HG03108 (cell line): Measurements from ENCODE around the gene HACD4.

ENCODE experiments used
- ATAC-seq: cut with Tn5 transposase; IDR thresholded peaks from one replicate; pipeline ENCODE4 v1.9.1; 2021; ENCODE audit warnings: moderate library complexity; ENCODE audit not compliant: unreplicated experiment

Gene HACD4, protein sequence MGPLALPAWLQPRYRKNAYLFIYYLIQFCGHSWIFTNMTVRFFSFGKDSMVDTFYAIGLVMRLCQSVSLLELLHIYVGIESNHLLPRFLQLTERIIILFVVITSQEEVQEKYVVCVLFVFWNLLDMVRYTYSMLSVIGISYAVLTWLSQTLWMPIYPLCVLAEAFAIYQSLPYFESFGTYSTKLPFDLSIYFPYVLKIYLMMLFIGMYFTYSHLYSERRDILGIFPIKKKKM

DNA sequence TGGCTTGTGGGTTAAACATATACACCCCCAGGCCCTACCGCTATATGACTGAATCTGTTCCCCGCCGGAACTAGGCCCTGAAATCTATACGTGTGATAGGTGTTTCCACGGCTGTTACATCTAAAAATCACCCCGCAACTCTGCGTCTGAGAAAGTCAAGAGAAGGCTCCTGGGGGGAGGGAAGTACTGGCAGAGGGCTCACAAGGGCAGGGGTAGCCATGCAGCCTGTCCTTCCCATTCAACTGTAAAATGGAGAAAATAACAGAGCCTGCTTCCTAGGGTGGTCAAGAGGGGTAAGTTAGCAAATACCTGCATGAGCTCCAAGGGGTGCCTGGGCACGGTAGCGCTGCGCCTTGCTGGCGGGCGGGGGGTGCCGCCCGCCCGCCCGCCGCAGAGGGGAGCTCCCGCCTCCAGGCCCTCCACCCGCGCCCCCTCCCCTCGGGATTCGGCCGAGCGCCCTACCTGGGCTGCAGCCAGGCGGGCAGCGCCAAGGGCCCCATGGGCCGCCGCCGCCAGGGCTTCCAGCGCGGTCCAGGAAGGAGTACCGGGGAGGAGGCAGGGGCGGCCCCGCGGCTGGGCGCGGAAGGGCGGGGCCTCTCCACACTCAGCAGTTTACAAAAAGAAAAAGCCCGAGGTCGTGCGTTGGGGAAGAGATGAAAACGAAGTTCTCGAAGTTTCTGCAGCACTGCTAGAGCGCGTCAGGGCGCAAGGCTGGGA lies at the start of gene HACD4:
HACD4 (minus strand) TSS at position 550 of the 717 bp plus-strand sequence; CDS start at position 500, 50 bp downstream.
- ATAC-seq: peak; percentile 75

DNA sequence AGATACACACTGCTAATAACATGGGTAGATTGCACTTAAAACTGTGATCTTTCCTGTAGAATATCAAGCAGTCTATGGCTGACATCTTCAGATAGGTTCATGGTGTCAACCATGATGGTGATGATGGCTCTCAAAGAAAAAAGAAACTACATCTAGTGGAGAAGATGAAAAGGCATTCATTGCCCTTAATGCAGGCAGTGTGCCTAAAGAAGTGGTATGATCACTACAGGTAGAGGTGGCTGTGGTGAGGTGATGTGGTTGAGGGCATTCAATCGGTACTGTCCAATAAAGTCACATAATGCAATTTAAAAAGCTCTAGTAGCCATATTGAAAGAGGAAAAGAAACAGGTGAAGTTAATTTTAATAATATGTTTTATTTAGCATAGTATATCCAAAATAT lies 49.4 kb upstream of the HACD4 start:
- no peak for ATAC-seq

DNA sequence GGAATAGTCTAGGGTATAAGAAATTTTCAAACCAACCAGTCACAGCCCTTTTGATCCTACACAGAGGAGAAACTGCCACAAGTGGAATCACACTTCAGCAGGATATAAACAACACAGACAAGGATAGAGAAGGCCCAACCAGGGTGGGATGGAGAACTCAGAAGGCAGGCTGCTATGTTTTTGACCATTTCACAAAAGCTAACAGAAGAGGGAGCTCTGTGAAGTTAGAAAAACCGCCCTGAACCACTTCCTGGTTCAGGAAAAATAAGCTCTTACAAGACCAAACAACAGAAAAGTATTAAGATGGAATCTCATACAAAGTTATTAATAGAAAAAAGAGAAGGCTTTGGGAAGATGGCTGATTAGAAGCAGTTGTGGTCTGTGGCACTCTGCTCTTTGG lies 47.3 kb upstream of the HACD4 start:
- ATAC-seq: no peak

DNA sequence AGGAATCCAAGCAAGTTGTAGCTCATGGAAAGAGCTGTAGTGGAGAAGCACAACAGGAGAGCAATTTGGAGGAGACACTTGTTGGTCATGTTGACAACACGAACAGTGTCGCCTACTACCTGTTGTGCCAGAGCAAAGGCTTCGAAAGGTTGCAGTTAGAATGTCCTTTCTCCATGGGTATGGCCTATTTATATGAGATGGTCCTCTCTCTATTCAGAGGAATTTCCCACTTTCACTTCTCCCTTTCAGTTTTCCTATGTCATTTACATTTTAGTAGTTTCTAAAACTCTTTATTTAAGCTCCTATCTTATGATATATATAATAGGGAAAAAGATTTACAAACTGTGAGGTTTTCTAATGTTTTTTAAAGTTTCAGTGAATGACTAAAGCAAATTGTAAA lies 46.3 kb upstream of the HACD4 start, which contains the start of gene IFNB1:
IFNB1 (minus strand) TSS at position 162 of the 400 bp plus-strand sequence; CDS start at position 89, 73 bp downstream.
- ATAC-seq: no peak

DNA sequence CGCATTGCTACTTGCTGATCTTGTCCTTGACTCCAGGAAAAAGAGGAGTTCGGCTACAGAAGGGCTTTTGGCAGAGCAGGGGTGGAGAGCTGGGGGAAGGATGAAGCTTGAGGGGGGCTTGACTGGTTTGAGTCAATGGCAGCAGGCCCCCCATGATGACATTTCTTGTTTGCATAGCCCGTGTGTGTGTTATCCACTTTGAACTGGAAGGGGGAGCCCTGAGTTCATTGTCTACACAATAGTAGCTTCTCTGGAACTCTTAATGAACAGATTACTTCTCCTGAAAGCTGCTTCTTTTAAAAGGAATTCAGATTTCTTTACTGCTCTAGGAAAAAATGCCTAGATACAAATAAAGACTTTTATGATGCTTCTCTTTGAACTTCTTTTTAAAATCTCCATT lies 44.0 kb upstream of the HACD4 start:
- no peak for ATAC-seq

DNA sequence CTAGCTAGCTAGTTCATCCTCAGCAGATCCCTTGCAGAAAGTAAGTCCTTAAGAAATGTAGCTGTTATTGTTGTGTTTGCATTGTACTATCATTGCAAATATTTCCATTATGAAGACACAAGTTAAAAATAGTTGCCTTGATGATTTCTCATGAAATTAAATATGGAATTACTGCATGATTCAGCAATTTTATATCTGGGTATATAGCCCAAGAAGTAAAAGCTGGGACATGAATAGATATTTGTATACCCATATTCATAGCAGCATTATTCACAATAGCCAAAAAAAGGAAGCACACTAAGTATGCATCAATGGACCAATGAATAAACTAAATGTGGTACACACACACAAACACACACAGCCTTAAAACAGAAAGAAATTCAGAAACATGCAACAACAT lies 39.5 kb upstream of the HACD4 start:
- no peak for ATAC-seq

DNA sequence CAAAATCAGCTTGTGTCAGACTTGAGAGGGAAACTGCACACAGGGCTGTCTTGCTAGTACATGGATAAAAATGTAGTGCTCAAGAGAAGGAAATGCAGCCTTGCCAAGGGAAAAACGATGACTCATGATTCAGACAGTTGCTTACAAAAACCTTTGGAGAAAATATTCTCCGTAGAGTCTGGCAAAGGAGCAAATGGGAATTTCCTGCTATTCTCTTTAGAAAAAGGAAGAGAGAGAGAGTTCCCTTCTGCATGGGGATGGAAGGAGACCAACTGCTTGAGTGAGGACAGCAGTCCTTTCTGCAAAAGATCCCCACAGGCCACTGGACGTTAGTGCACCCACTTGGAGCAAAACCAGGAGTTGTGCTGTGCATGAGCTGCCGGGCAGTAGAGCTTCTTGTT lies 38.7 kb upstream of the HACD4 start:
- ATAC-seq: no peak

DNA sequence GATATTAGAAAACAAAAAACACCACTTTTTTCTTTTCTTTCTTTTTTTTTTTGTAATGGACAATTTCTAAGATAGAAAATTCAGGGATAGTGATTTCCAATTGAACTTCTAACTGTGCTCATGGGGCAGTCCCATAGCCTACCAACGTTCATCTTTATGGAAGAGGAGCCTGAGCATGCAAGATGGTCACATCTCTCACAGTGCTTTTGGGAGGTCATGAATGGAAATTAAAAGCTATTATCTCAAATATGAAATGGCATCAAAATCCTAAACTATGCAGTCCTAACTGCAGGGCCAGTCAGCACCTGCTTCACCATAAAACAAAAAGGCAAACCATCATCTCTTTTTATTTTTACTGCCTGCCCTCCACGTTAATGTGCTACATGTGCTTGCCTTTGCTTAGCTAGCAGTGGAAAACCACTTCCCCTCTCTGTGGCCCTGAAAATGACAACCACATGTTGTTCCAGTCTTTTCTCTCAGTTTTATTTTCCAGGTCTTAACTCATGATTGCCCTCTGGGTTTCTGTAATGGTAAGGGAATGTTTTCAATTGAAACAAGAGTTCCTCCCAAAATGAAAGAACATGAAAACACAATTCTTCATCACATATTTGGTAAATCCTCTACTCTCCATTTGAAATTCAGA lies 29.6 kb upstream of the HACD4 start:
- peak; percentile 78 for ATAC-seq

DNA sequence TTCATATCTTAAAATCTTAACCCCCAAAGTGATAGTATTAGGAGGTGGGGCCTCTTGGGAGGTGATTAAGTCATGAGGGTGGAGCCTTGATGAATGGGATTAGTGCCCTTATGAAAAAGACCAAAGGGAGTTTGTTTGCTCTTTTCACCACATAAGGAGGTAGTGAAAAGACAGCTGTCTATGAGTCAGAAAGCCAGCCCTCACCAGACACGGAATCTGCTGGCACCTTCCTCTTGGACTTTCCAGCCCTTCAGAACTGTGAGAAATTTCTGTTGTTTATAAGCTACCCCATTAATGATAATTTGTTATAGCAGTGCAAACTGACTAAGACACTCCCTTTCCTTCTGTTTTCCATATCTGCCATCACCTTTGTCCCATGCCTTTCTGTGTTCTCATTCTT lies 25.5 kb upstream of the HACD4 start:
- no peak for ATAC-seq

DNA sequence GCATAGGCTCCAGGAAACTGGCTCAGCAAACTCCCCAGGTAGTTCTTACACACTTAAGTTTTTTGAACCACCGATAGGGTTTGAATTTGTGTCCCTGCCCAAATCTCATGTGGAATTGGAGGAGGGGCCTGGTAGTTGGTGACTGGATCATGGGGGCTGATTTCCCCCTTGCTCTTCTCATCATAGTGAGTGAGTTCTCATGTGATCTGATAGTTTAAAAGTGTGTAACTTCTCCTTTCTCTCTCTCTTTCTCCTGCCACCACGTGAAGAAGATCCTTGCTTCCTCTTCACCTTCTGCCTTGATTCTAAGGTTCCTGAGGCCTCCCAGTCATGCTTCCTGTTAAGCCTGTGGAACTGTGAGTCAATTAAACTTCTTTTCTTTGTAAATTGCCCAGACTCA lies 22.4 kb upstream of the HACD4 start:
- ATAC-seq: no peak

DNA sequence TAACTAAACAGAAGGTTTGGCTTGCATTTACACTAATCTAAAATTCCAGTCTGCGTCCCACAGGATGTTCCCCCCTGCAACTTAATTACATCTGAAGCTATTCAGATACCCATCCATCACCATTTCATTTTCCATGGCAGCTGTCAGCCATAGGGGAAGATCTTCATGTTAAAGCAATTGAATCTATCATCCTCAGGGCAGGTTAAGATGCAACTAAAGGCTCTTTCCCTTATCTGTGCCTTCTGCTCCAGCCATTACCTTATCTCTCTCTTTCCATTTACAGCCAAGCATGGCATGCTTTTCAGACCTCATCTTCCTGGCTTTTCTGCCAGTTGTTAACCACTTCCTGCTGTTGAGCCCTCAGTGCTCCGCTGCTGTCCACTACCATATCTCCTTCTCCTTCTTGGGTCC lies 15.8 kb upstream of the HACD4 start:
- no peak for ATAC-seq

DNA sequence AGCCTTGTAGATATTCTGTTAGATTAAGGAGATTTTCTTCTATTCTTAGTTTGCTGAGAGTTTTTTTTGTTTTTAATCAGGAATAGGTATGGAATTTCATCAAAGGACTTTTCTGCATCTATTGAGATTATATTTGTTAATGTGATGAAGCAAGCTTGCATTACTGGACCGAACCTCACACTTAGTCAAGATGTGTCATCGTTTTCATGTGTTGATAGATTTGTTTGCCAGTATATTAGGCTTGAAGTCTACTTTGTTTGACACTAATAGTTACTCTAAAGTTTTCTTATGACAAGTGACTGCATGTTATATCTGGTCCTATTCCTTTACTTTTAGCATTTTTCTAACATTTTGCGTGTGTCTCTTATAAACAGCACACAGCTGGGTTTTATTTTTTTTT lies 12.4 kb upstream of the HACD4 start:
- no peak for ATAC-seq

DNA sequence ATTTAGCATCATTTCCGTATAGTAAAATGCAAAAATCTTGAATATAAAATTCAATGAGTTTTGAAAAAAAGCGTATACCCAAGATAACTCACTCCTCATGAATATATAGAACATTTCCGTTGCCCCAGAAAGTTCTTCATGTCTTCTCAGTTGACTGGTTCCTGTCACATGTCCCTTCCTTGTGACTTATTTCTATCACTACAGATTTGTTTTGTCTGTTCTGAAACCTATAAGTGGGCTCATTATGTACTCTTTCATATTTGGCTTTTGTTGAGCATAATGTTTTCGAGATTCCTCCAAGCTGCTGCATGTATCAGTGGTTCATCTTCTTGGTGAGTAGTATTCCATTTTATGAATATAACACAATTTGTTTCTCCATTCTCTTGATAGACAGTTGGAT lies 11.0 kb upstream of the HACD4 start:
- no peak for ATAC-seq

DNA sequence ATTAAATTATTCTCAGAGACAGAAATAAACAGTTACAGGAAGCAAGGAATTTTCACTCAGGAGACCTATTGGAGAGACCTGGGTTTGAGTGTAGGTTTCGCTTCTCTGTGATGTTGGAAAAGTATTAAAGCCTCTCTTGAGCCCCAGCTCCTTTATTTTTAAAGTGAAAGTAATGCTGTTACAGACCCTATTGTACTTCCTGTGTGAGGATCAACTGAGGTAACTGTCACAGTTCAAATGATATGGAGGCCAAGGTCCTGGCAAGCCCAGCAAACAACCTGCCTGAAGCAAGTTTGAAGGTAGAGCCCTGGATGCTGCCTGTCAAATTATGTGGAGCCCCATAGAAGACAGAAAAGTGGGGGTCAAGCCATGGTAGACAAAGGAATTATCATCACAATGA lies 7.9 kb upstream of the HACD4 start:
- ATAC-seq: no peak

DNA sequence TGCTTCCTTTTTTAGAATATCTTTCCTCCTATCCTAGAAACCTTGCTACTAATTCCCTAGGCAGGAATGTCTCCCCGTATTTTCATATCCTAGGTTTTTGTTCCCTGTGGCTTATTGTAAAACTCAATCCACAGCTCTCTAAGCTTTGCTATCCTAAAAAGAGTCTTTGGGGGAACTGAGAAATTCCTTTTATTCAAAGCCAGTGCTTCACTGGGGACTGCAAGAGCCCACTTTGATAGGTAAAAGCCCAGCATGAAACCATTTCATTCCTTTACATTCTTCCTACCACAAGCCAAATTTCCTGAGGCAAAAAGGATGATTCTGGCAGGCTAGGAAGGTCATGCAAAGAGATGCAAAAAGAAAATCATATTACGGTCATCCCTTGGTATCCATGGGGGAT lies 5.8 kb upstream of the HACD4 start:
- ATAC-seq: no peak

DNA sequence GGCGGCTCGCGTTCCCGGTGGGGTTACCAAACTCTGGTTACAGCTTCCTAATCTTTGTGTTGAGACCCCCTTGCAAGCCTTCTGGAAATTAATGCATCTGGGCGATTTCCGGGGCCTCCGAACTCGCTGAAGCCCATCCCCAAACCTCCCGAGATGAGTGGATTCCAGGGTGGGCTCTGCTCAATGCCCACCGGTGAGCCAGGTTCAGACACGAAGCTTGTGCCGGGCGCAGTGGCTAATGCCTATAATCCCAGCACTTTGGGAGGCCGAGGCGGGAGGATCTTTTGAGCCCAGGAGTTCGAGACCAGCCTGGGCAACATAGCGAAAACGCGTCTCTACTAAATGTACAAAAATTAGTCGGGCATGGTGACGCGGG lies 356 bp upstream of the HACD4 start:
- no peak for ATAC-seq

DNA sequence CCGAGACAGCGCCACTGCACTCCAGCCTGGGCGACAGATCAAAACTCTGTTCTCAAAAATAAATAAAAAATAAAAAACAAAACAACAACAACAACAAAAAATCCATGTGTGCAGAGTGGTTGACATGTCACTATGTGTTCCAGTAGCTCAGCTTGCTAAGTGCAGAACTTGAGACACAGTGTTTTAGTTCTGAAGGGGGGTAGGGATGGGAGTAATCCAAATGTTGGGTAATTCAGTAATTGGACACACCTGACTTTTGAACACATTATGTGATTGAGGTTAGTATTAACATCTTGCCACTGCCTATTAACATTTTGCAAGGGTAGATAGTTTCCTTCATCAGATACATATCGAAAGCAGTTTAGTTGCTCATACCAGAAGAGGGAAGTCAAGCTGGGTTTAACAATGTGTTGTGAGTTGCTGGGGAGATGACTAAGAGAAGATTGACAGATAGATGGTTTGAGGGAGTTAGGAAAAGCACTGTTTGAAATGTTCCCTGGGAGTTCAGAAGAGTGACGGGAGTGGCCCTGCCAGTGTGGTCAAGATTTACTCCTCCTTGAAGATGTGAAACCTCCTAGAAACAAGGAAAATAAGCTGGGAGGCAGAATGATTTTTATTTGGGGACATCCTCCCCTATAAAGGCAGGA lies 928 bp downstream of the HACD4 start:
- ATAC-seq: peak; percentile 67

DNA sequence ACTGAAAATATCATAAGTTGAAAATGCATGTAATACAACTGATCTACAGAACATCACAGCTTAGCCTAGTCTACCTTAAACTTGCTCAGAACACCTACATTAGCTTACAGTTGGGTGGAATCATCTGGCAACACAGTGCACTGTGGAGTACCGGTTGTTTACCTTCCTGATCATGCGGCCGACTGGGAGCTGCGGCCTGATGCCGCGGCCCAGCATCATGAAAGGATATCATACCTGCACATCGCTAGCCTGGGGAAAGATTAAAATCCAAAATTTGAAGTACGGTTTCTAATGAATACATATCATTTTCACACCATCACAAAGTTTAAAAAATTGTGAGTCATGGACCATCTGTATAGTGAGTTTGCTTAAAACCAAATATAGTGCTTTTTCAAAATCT lies 1.8 kb downstream of the HACD4 start:
- no peak for ATAC-seq

DNA sequence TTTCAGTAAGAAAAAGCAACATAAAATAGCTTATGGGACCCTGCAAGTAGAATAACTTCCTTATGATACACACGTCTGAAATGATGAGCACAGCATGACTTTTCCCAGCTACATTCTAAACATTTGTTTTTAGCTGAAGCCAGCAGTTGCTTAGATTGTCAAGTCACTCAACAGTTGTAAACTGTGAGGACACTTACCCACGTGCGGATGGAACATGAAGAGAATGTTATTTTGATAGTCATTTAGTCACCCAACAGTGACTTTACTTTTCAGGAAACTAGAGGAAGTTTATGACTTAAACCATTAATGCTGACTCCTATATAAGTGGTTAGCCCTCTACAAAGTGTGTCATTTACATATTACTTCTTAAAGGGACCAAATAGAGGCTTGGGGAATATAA lies 3.0 kb downstream of the HACD4 start:
- no peak for ATAC-seq

DNA sequence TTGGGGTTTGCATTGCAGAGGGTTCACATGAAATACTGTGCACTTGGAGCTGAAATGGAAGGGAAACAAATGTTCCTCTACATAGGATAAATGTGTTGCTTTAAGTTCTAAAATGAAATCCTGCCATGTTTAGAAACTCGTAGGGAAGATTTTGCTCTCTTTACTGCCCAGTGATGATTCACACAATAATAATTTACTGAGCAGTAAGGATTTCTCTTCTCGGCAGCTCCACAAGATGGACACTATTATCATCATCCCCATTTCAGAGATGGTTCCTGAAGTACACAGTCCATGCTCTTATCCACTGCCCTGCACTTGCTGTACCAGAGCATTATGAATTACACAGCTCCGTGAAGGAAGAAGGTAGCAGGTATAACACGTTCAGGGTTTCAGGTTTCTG lies 4.1 kb downstream of the HACD4 start:
- no peak for ATAC-seq

DNA sequence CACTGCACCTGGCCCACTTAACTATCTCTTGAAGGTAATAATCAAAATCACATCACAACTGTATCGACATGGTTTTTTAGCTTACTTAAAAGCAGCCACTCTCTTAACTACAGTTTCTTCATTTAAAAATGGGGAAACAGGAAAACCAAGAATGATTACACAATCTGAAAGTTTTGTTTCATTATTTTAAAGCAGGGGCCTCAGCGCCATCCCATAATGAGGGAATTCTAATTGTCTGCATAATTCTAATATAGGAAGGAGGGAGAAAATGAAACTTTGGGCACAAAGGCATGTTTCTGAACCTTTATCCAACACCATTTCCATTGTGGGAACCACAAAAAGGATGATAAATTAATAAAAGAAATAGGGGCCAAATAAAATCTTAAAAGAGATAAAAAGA lies 7.6 kb downstream of the HACD4 start:
- ATAC-seq: no peak

DNA sequence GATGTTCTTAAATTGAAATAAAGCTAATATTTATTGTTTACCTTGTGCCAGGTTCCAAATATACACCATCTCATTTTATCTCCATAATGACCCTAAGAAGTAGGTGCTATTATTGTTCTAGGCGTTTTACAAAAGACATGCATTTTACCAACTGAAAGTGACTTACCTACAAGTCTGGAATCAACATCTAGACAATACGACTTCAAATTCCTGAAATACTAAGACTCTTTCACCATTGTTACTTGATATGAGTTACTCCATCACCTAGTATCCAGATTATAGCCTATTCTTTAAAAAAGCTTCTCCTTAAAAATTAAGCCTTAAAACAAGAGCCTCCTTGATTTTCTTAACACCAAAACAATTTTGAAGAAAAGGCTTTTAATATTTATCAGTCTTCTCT lies 13.3 kb downstream of the HACD4 start:
- no peak for ATAC-seq
